ENCODE results near the gene NFXL1.
"Not testable (repeated sequence)": the region's sequence is repeated elsewhere in the genome, so short reads cannot be mapped to it uniquely, and the experiment has no call there.

The NFXL1 gene

GRCh38 chr4:47914220-47914925 lies at the start of gene NFXL1:
Gene NFXL1, minus strand, starts transcription at chr4:47914583. Its CDS starts 380 bp downstream, at chr4:47914203.
- DNase-seq (ENCODE audit: low spot score): peak; percentile 86

- DNase-seq (ENCODE audit: low spot score): no peak
Observed at GRCh38 chr4:47954677-47955076, 40.3 kb upstream of the NFXL1 start.

- no peak for DNase-seq (ENCODE audit: low spot score)
Observed at GRCh38 chr4:47954245-47954644, 39.9 kb upstream of the NFXL1 start.

- DNase-seq (ENCODE audit: low spot score): no peak
Observed at GRCh38 chr4:47945930-47946726, 31.7 kb upstream of the NFXL1 start.

- no peak for DNase-seq (ENCODE audit: low spot score)
Observed at GRCh38 chr4:47942081-47942819, 27.9 kb upstream of the NFXL1 start.

GRCh38 chr4:47939456-47939855 lies 25.1 kb upstream of the NFXL1 start:
- DNase-seq (ENCODE audit: low spot score): no peak

GRCh38 chr4:47936336-47936735 lies 22.0 kb upstream of the NFXL1 start:
- no peak for DNase-seq (ENCODE audit: low spot score)

GRCh38 chr4:47933840-47934239 lies 19.5 kb upstream of the NFXL1 start:
- peak; percentile 50 for DNase-seq (ENCODE audit: low spot score)

GRCh38 chr4:47930971-47931804 lies 16.8 kb upstream of the NFXL1 start:
- DNase-seq (ENCODE audit: low spot score): no peak

- DNase-seq (ENCODE audit: low spot score): no peak
Observed at GRCh38 chr4:47929682-47930201, 15.4 kb upstream of the NFXL1 start.

GRCh38 chr4:47926667-47927258 lies 12.4 kb upstream of the NFXL1 start:
- DNase-seq (ENCODE audit: low spot score): peak; percentile 19

GRCh38 chr4:47923261-47923608 lies 8.9 kb upstream of the NFXL1 start:
- DNase-seq (ENCODE audit: low spot score): not testable (repeated sequence)

GRCh38 chr4:47922436-47923260 lies 8.3 kb upstream of the NFXL1 start:
- DNase-seq (ENCODE audit: low spot score): not testable (repeated sequence)

GRCh38 chr4:47917163-47917562 lies 2.8 kb upstream of the NFXL1 start:
- not testable (repeated sequence) for DNase-seq (ENCODE audit: low spot score)

- no peak for DNase-seq (ENCODE audit: low spot score)
Observed at GRCh38 chr4:47915378-47915777, 995 bp upstream of the NFXL1 start.

GRCh38 chr4:47914926-47915237 lies 499 bp upstream of the NFXL1 start:
- no peak for DNase-seq (ENCODE audit: low spot score)

- DNase-seq (ENCODE audit: low spot score): no peak
Observed at GRCh38 chr4:47913861-47914219, 543 bp downstream of the NFXL1 start.

- no peak for DNase-seq (ENCODE audit: low spot score)
Observed at GRCh38 chr4:47913330-47913729, 1.1 kb downstream of the NFXL1 start.

- DNase-seq (ENCODE audit: low spot score): no peak
Observed at GRCh38 chr4:47907089-47907646, 7.2 kb downstream of the NFXL1 start.

- no peak for DNase-seq (ENCODE audit: low spot score)
Observed at GRCh38 chr4:47899639-47900038, 14.7 kb downstream of the NFXL1 start.

Data from hematopoietic multipotent progenitor cell treated with erythropoietin and hydrocortisone succinate and interleukin-3 and kit ligand, for 17 days (in vitro differentiated cells).